ENCODE results near the gene ZNF836. TPM values are rescaled to one million over a fixed set of nuclear protein-coding genes. Genes with fewer than 3 reads are reported as not detected.

Gene ZNF836
- total and polyA plus RNA-seq, 5 experiments from 2014 or later: 10.2 to 46.6 (median 19.8) TPM

GRCh38 chr19:52200044-52200443 is 28.6 kb upstream of the ZNF836 start:
- ATAC-seq (no peak), DNase-seq (no peak)
- H3K27me3 Mint-ChIP-seq: no peaks in the 10 kb centered on the region
- peak overlapping the region in 3 of 10 donors; percentile 4 to 23 (median 12) for H3K27ac Mint-ChIP-seq
- no peak overlapping the region for H3K4me3 Mint-ChIP-seq
- POLR2A ChIA-PET: no interaction called here
- H3K36me3 Mint-ChIP-seq: peaks cover 8 to 90% (median 22%) of the 10 kb centered on the region in 3 donors
- H3K4me1 Mint-ChIP-seq: peaks cover 37 to 83% (median 69%) of the 10 kb centered on the region in 4 donors
- no peaks in the 10 kb centered on the region for H3K9me3 Mint-ChIP-seq

DNA sequence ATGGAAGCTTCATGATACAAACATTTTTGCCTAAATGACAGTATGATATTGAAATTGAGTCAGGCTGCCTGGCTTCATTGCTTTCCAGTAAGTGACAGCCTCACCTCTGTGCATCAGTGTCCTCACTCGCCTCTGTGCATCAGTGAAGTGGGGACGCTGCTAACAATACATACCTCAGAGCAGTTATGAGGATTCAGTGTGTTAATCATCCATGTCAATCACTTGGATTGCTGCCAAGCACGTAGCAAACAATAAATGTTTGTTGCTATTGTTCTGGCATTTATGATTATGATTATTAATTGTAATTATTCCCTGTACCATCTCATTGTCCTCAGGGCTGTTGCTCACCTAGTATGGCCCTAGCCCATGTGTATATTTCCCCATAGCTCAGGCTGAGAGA is 27.3 kb upstream of the ZNF836 start:
- Mint-ChIP-seq H3K4me3 (no peak overlapping the region), H3K27me3 (no peaks in the 10 kb centered on the region), H3K9me3 (no peaks in the 10 kb centered on the region), H3K4me1 (peaks cover 33 to 80% (median 70%) of the 10 kb centered on the region in 4 donors), H3K27ac (peak overlapping the region in 4 of 10 donors; percentile 6 to 41 (median 23)), H3K36me3 (peaks cover under 1 to 89% (median 17%) of the 10 kb centered on the region in 3 donors)
- ATAC-seq (no peak), DNase-seq (no peak)
- POLR2A ChIA-PET: interaction anchor here (1.7 kb wide), 1 partner anchor 9 kb away, joined by 3 read pairs; no protein-coding TSS in a partner anchor

GRCh38 chr19:52197964-52198363 is 26.5 kb upstream of the ZNF836 start:
- Mint-ChIP-seq H3K9me3 (no peaks in the 10 kb centered on the region), H3K4me3 (no peak overlapping the region), H3K4me1 (peaks cover 32 to 79% (median 69%) of the 10 kb centered on the region in 4 donors), H3K36me3 (peaks cover 0 to 89% (median 11%) of the 10 kb centered on the region in 3 donors), H3K27me3 (no peaks in the 10 kb centered on the region), H3K27ac (no peak overlapping the region)
- POLR2A ChIA-PET: interaction anchor here (0.7 to 1.7 kb wide), 3 partner anchors 8 to 27 kb away, joined by 3 to 4 read pairs (median 3); partner anchors contain the start of genes PPP2R1A and ZNF836
- ATAC-seq (no peak), DNase-seq (no peak)

GRCh38 chr19:52196256-52196967 is 25.0 kb upstream of the ZNF836 start:
- Mint-ChIP-seq H3K4me1 (peaks cover 35 to 82% (median 69%) of the 10 kb centered on the region in 4 donors), H3K27ac (peak overlapping the region in 3 of 10 donors; percentile 27 to 71 (median 31)), H3K9me3 (no peaks in the 10 kb centered on the region), H3K36me3 (peaks cover 0 to 82% (median 10%) of the 10 kb centered on the region in 3 donors), H3K27me3 (no peaks in the 10 kb centered on the region), H3K4me3 (no peak overlapping the region)
- POLR2A ChIA-PET: no interaction called here
- no peak for ATAC-seq
- no peak for DNase-seq

- ATAC-seq: no peak
- Mint-ChIP-seq H3K27ac (peak overlapping the region; percentile 23 to 99 (median 72)), H3K27me3 (no peaks in the 10 kb centered on the region), H3K9me3 (peaks cover 0 to 2% (median 0%) of the 10 kb centered on the region in 9 donors), H3K4me3 (peak overlapping the region; percentile 95 to 99 (median 98)), H3K36me3 (peaks cover 0 to 45% (median 8%) of the 10 kb centered on the region in 3 donors), H3K4me1 (peaks cover 35 to 74% (median 65%) of the 10 kb centered on the region in 4 donors)
- DNase-seq: no peak
- POLR2A ChIA-PET: interaction anchor here (0.8 kb wide), 1 partner anchor 54 kb away, joined by 6 read pairs; no protein-coding TSS in a partner anchor
These were observed 20.5 kb upstream of the ZNF836 start for GRCh38 chr19:52191951-52192350.

DNA sequence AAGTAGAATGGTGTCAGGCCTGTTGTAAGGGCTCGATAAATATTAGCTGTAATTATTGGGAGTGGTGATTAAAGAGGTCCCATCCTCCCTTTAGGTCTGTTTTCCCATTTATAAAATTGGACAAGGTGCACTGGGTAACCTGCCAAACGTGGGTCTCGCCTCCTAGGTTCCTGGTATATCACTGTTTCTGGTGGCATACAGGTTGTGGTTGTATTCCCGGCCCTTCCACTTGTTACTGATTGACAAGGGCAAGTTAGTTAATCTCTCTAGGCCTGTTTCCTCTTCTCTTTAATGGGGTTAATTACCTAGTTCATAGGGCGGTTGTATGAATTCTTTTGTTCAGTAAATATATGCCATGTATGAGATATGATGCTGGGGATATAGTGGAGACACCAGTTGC is 20.0 kb upstream of the ZNF836 start:
- no peak for DNase-seq
- H3K9me3 Mint-ChIP-seq: peaks cover 0 to 2% (median 0%) of the 10 kb centered on the region in 9 donors
- peaks cover 32 to 68% (median 62%) of the 10 kb centered on the region in 4 donors for H3K4me1 Mint-ChIP-seq
- H3K36me3 Mint-ChIP-seq: peaks cover 0 to 40% (median 7%) of the 10 kb centered on the region in 3 donors
- POLR2A ChIA-PET: interaction anchor here (0.7 kb wide), 1 partner anchor 11 kb away, joined by 4 read pairs; no protein-coding TSS in a partner anchor
- H3K4me3 Mint-ChIP-seq: peak overlapping the region; percentile 95 to 99 (median 98)
- no peak for ATAC-seq
- peak overlapping the region; percentile 23 to 99 (median 76) for H3K27ac Mint-ChIP-seq
- H3K27me3 Mint-ChIP-seq: no peaks in the 10 kb centered on the region

DNA sequence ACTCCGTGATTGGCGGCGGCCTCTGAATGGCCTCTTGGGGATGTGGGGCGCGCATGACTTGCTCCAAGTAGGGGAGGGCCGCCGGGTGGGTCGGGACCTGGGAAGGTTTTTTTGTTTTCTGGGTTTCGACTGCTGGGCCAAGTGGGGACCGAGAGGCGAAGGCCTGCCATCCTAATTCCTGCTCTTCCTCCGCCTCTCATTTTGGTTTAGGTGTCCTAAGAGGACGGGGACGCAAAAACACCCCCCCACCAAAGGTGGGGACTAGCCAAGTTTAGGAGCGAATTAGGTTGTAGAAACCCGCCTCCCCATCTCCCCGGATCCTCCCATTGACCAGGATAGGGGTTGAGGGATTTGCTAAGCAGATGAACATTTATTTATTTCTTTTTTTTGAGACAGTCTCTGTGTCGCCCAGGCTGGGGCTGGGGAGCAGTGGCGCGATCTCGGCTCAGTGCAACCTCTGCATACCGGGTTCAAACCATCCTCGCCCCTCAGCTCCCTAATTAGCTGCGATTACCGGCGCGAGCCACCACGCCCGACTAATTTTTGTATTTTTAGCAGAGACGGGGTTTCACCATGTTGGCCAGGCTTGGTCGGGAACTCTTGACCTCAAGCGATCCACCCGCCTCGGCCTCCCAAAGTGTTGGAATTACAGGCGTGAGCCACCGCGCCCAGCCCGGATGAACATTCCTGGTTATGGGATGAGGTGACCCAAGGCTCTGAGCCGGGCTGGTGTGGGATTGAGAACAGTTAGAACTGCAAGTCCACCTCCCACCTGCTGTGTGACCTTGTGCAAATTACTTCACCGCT is 19.3 kb upstream of the ZNF836 start:
- Mint-ChIP-seq H3K36me3 (peaks cover 0 to 33% (median under 1%) of the 10 kb centered on the region in 3 donors), H3K4me3 (peak overlapping the region; percentile 95 to 99 (median 98)), H3K27me3 (no peaks in the 10 kb centered on the region), H3K27ac (peak overlapping the region; percentile 99 to 100 (median 99)), H3K9me3 (peaks cover 0 to 2% (median 0%) of the 10 kb centered on the region in 9 donors), H3K4me1 (peaks cover 30 to 62% (median 57%) of the 10 kb centered on the region in 4 donors)
- ATAC-seq (peak in 1 of 2 donors; percentile 0), DNase-seq (no peak)
- POLR2A ChIA-PET: interaction anchor here (0.7 kb wide), 1 partner anchor 11 kb away, joined by 4 read pairs; no protein-coding TSS in a partner anchor

DNA sequence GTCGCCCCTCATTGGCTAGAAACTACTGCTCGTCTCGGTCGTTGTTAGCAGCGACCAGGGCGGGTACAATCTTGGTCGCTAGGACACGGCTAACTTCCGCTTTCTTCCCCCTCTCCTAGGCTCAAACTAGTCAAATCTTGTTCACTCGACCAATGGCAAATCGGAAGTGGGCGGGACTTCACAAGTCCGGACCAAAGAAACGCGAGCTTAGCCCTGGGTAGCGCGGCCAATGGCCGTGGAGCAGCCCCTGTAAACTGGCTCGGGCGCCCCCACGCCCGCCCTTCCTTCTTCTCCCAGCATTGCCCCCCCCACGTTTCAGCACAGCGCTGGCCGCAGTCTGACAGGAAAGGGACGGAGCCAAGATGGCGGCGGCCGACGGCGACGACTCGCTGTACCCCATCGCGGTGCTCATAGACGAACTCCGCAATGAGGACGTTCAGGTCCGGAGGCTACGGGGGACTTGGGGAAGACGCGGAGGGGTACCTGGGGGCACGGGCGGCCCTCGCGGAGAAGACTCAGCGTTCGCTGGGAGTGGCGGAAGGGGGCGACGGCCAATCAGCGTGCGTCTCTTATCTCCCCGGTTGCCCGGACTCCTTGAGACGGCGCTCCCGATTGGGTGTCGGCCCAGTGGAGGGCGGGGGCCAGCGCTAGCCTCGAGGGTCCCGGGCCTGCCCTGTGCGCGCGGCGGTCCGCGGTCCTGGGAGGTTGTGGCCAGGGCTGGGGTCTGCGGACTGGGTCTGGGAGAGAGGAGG is 18.5 kb upstream of the ZNF836 start, which contains the start of gene PPP2R1A:
Gene PPP2R1A (plus strand): TSS at position 318 of the 752 bp plus-strand sequence. CDS start 45 bp downstream, at position 363.
- Mint-ChIP-seq H3K27me3 (no peaks in the 10 kb centered on the region), H3K27ac (peak within 1 kb of the TSS; percentile 99 to 100 (median 99)), H3K4me3 (peak within 1 kb of the TSS; percentile 95 to 99 (median 98)), H3K9me3 (peaks cover 0 to 2% (median 0%) of the 10 kb centered on the region in 9 donors), H3K36me3 (peaks cover 0 to 28% (median 0%) of the 10 kb centered on the region in 3 donors), H3K4me1 (peaks cover 28 to 54% (median 50%) of the 10 kb centered on the region in 4 donors)
- POLR2A ChIA-PET: interaction anchor here (0.7 to 1.9 kb wide), 25 partner anchors 8 to 1947 kb away, joined by 3 to 56 read pairs (median 5); partner anchors contain the start of genes CNOT3, ZNF347, ZNF432 and ZNF616
- DNase-seq: peak; percentile 93 to 100 (median 99)
- peak; percentile 84 to 88 for ATAC-seq

- ATAC-seq: no peak
- peak in 2 of 10 donors; percentile 91 to 92 for DNase-seq
These were observed 17.7 kb upstream of the ZNF836 start for GRCh38 chr19:52188822-52189734.

GRCh38 chr19:52187407-52187806 is 16.0 kb upstream of the ZNF836 start:
- H3K4me1 Mint-ChIP-seq: peaks cover 14 to 33% (median 30%) of the 10 kb centered on the region in 4 donors
- peaks cover 0 to 5% (median 0%) of the 10 kb centered on the region in 3 donors for H3K36me3 Mint-ChIP-seq
- DNase-seq (no peak), ATAC-seq (no peak)
- POLR2A ChIA-PET: no interaction called here
- H3K4me3 Mint-ChIP-seq: no peak overlapping the region
- H3K27me3 Mint-ChIP-seq: peaks cover 0 to 3% (median 0%) of the 10 kb centered on the region in 5 donors
- H3K27ac Mint-ChIP-seq: peak overlapping the region in 2 of 10 donors; percentile 6 to 17
- H3K9me3 Mint-ChIP-seq: peaks cover 0 to 2% (median 0%) of the 10 kb centered on the region in 9 donors

More at GRCh38 chr19:52188822-52189734, 17.7 kb upstream of the ZNF836 start:
- Mint-ChIP-seq H3K27me3 (peaks cover 0 to under 1% (median 0%) of the 10 kb centered on the region in 5 donors), H3K9me3 (peaks cover 0 to 2% (median 0%) of the 10 kb centered on the region in 9 donors), H3K4me3 (peak overlapping the region; percentile 95 to 99 (median 98)), H3K4me1 (peaks cover 20 to 46% (median 42%) of the 10 kb centered on the region in 4 donors), H3K27ac (peak overlapping the region; percentile 99 to 100 (median 99)), H3K36me3 (peaks cover 0 to 20% (median 0%) of the 10 kb centered on the region in 3 donors)
- POLR2A ChIA-PET: interaction anchor here (0.6 to 1.9 kb wide), 29 partner anchors 9 to 1948 kb away, joined by 3 to 56 read pairs (median 5); partner anchors contain the start of genes CNOT3, ZNF347, ZNF432 and ZNF616
